Heart left ventricle (tissue), 16 donors: ENCODE measurements around the gene POLR1D. TPM values are rescaled to one million over a fixed set of nuclear protein-coding genes. Genes with fewer than 3 reads are reported as not detected.

Experiments used
- ATAC-seq, 4 donors: fragments of 200-7000 bp; cut with Tn5 transposase; one replicate each; pipeline ENCODE4 v1.9.1; 2020 to 2022; ENCODE audit warnings: moderate library complexity in 4 of 4, mild to moderate bottlenecking in 3 of 4, moderate number of reproducible peaks in 1 of 4
- DNase-seq, 5 donors: peaks; one replicate each; pipeline ENCODE4 v3.0.0-alpha.2; 2020
- H3K27ac ChIP-seq, 12 donors: fragments of 200-600 bp; sonication (generic) in 4 of 12; one replicate each; pipeline versions ENCODE4 v1.5.0 to v1.8.0; 2016 to 2022; ENCODE audit warnings: mild to moderate bottlenecking in 2 of 12
- H3K27me3 ChIP-seq, 9 donors: fragments of 200-600 bp; sonication (generic) in 2 of 9; one replicate each; pipeline versions ENCODE4 v1.5.1 to v1.8.0; 2016 to 2022; ENCODE audit warnings: mild to moderate bottlenecking in 3 of 9
- H3K36me3 ChIP-seq, 9 donors: fragments of 200-600 bp; sonication (generic) in 2 of 9; one replicate each; pipeline versions ENCODE4 v1.5.0 to v1.8.0; 2018 to 2022; ENCODE audit warnings: mild to moderate bottlenecking in 2 of 9
- H3K4me1 ChIP-seq, 12 donors: fragments of 200-600 bp; sonication (generic) in 4 of 12; one replicate each; pipeline versions ENCODE4 v1.5.0 to v1.8.0; 2016 to 2022; ENCODE audit warnings: mild to moderate bottlenecking in 3 of 12
- H3K4me3 ChIP-seq, 12 donors: fragments of 200-600 bp; sonication (generic) in 4 of 12; one replicate each; pipeline versions ENCODE4 v1.5.0 to v1.8.0; 2017 to 2022; ENCODE audit warnings: mild to moderate bottlenecking in 9 of 12, moderate library complexity in 4 of 12
- H3K9me3 ChIP-seq, 12 donors: fragments of 200-600 bp; sonication (generic) in 4 of 12; one replicate each; pipeline versions ENCODE4 v1.5.0 to v1.8.0; 2016 to 2022; ENCODE audit warnings: mild to moderate bottlenecking in 1 of 12
- CTCF ChIP-seq, 12 donors: fragments of 200-600 bp; sonication (generic) in 4 of 12; IDR thresholded peaks; one replicate each; pipeline versions ENCODE4 v1.5.0 to v1.8.0; 2018 to 2022; ENCODE audit warnings: antibody characterized with exemption in 12 of 12, mild to moderate bottlenecking in 5 of 12
- POLR2A ChIP-seq, 2 donors: fragments of 450-650 bp; IDR thresholded peaks; one replicate each; pipeline ENCODE4 v1.6.1; 2017; ENCODE audit warnings: antibody characterized with exemption in 2 of 2, mild to moderate bottlenecking in 2 of 2, moderate library complexity in 2 of 2
- WGBS, 4 donors: extraction: QIAGEN DNeasy Blood & Tissue Kit in 2 of 4; methylation state at CpG; one replicate each; pipeline versions ENCODE4 v1.1.5 to v1.1.7; 2013 to 2018; 5-methylcytosine and 5-hydroxymethylcytosine counted together
- intact Hi-C, 10 donors: fragments of 100-400 bp; cut with DNase I; formaldehyde crosslinking; loops; one replicate each; pipeline versions ENCODE4 v1.11.1 to v1.14.2; 2022
- polyA plus RNA-seq, 2 donors: library from polyadenylated mRNA; stranded (reverse); fragments of 200-250 nt; gene quantifications; one replicate each; pipeline ENCODE4 v1.2.3, GENCODE V29; 2013
- total RNA-seq, 9 donors: library from RNA; depleted of rRNA in 2 of 9; stranded (reverse); fragments of >200 nt in 2 of 9; fragmentation: NEBNext Ultra II Directional in 3 of 9; extraction: Animal tissue kit (Norgen Biotek cat#: 25700) in 3 of 9; gene quantifications; one replicate each; pipeline versions ENCODE4 v1.1.0 to v1.2.4, GENCODE V29; 2016 to 2023
- donor health status: ischemic (EF 13 %, LVEDD 7.1; RV severe dilation, severe dysfunction).
- donor health status: healthy with polysubstance abuse.
- donor health status: DM: no; HTN: yes; CAD: no.
- donor health status: DM: no; HTN: no; CAD: no.
- donor health status: ischemic (EF 25% LVEDD 6.9; RV normal size, moderate dysfunction).
- donor health status: ischemic (EF 25% LVEDD 5.7; RV mildly dilated, moderate dysfunction).
- donor health status: healthy.
- donor health status: DM: yes; HTN: yes; CAD: no.
- donor health status: ischemic (EF 35%, LVEDD 5.7; RV mildly dilated, moderate dysfunction).
- donor health status: nonischemic (EF 11% LVEDD 7.7; RV severe dilation, severe dysfunction).
- donor health status: DM: yes; HTN: yes; CAD: no.
- donor health status: PGD.
- donor health status: ischemic (EF 29% LVEDD 5.4; RV normal size, mild dysfunction).
- donor health status: nonischemic (EF 23%, LVEDD 6.1; RV moderate dilation, normal function).

Gene POLR1D
- total and polyA plus RNA-seq, 11 donors = 68.4 to 152 (median 87.4) TPM

DNA sequence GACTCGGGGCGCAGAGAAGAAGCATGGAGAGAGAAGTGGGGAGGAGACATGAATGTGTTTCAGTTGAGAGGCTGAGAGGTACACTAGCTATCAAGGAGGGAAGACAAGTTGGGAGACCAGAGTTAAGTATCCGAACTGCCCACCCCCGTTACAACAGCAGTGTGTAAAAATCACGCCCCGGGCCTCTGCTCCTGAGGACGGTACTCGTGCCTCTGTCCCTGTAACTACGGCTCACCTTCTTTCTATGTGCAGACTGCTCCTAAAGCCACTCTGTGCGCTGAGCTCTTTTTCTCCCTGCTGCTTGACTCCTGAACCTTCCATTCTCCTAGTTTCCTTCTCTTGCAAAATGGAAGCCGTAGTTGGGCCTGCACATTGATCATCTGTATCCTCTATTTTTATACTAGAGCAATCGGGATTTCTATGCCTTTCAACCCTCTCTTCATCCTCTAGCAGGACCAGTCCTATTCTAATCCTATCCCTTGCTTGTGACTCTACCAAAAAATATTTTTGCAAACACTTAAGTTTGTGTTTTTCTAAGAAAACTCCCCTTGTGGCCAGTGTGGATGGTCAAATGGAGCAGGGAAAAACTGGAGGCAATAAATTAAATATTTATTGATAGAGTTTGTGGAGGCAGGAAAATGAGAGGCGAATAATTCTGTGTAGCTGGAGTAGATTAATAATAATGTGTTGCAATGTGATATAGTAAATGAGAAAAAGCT lies 569 bp downstream of the POLR1D start:
- Histone ChIP-seq H3K27ac (peak overlapping the region; percentile 72 to 98 (median 95)), H3K36me3 (peaks cover 0 to 30% (median 5%) of the 10 kb centered on the region in 9 donors), H3K27me3 (no peaks in the 10 kb centered on the region), H3K4me3 (peak overlapping the region; percentile 66 to 98 (median 90)), H3K9me3 (no peaks in the 10 kb centered on the region), H3K4me1 (peaks cover 0 to 44% (median 32%) of the 10 kb centered on the region in 12 donors)
- TF ChIP-seq POLR2A (IDR thresholded peaks at IDR 0.05) (no peak), CTCF (IDR thresholded peaks at IDR 0.05) (no peak)
- WGBS, 4 donors = 9 to 10% (median 9%) methylated on average over 13 of the region's 13 CpGs
- intact Hi-C loops = loop anchor here in 4 of 10 donors (5.0 to 10.0 kb wide), 6 partner anchors 40 to 197 kb away; partner anchors contain the start of genes MTIF3 (in 3 of the 4) and GTF3A (in 2 of the 4)
- ATAC-seq (peak in 1 of 4 donors; percentile 0), DNase-seq (no peak)

GRCh38 chr13:27622881-27623280 lies 1.2 kb downstream of the POLR1D start:
- intact Hi-C loops = loop anchor here in 4 of 10 donors (5.0 to 10.0 kb wide), 6 partner anchors 39 to 198 kb away; partner anchors contain the start of genes MTIF3 (in 3 of the 4) and GTF3A (in 2 of the 4)
- no peak for DNase-seq
- Histone ChIP-seq H3K27ac (no peak overlapping the region), H3K36me3 (peaks cover 0 to 30% (median 5%) of the 10 kb centered on the region in 9 donors), H3K27me3 (no peaks in the 10 kb centered on the region), H3K9me3 (no peaks in the 10 kb centered on the region), H3K4me3 (peak overlapping the region in 4 of 12 donors; percentile 88 to 98 (median 94)), H3K4me1 (peaks cover 0 to 37% (median 26%) of the 10 kb centered on the region in 12 donors)
- no peak for TF ChIP-seq CTCF (IDR thresholded peaks at IDR 0.05)
- no peak for TF ChIP-seq POLR2A (IDR thresholded peaks at IDR 0.05)
- 77 to 79% (median 78%) methylated on average over 7 of the region's 7 CpGs for WGBS, 4 donors
- ATAC-seq = no peak

GRCh38 chr13:27624071-27624470 lies 2.4 kb downstream of the POLR1D start:
- WGBS, 4 donors = 95 to 99% (median 98%) methylated on average over 3 of the region's 3 CpGs
- Histone ChIP-seq H3K36me3 (peaks cover 0 to 30% (median 5%) of the 10 kb centered on the region in 9 donors), H3K9me3 (no peaks in the 10 kb centered on the region), H3K27me3 (no peaks in the 10 kb centered on the region), H3K4me3 (no peak overlapping the region), H3K27ac (no peak overlapping the region), H3K4me1 (peaks cover 0 to 26% (median 14%) of the 10 kb centered on the region in 12 donors)
- intact Hi-C loops = loop anchor here in 4 of 10 donors (5.0 to 10.0 kb wide), 6 partner anchors 38 to 199 kb away; partner anchors contain the start of genes MTIF3 (in 3 of the 4) and GTF3A (in 2 of the 4)
- no peak for DNase-seq
- TF ChIP-seq POLR2A (IDR thresholded peaks at IDR 0.05) (no peak), CTCF (IDR thresholded peaks at IDR 0.05) (no peak)
- ATAC-seq = no peak

- Histone ChIP-seq H3K4me3 (no peak overlapping the region), H3K27me3 (no peaks in the 10 kb centered on the region), H3K36me3 (peaks cover 0 to 30% (median 5%) of the 10 kb centered on the region in 9 donors), H3K4me1 (peaks cover 0 to 23% (median 12%) of the 10 kb centered on the region in 12 donors), H3K27ac (no peak overlapping the region), H3K9me3 (no peaks in the 10 kb centered on the region)
- ATAC-seq = no peak
- intact Hi-C loops = loop anchor here in 2 of 10 donors (10.0 kb wide), 2 partner anchors 171 to 201 kb away; partner anchors contain the start of genes GTF3A (in 2 of the 2) and MTIF3 (in 1 of the 2)
- WGBS, 4 donors = 84 to 90% (median 88%) methylated on average over 2 of the region's 2 CpGs
- no peak for TF ChIP-seq CTCF (IDR thresholded peaks at IDR 0.05)
- TF ChIP-seq POLR2A (IDR thresholded peaks at IDR 0.05) = no peak
- DNase-seq = no peak
These were observed 4.1 kb downstream of the POLR1D start for GRCh38 chr13:27625839-27626238.
